Muscle layer of duodenum (tissue), 2 donors: ENCODE data around the gene SCFD2.
"Not testable (repeated sequence)": the region's sequence is repeated elsewhere in the genome, so short reads cannot be mapped to it uniquely, and the experiment has no call there.

Experiments
- H3K27ac ChIP-seq: one replicate; pipeline ENCODE4 v1.7.0; 2013; ENCODE audit warnings: mild to moderate bottlenecking, low read length
- H3K27me3 ChIP-seq: one replicate; pipeline ENCODE4 v1.7.0; 2013; ENCODE audit warnings: low read depth, mild to moderate bottlenecking, control low read depth, low read length
- H3K36me3 ChIP-seq, 2 donors: one replicate each; pipeline ENCODE4 v1.7.0; 2013; ENCODE audit warnings: low read length in 2 of 2, control low read depth in 1 of 2, mild to moderate bottlenecking in 1 of 2; ENCODE audit not compliant: insufficient read depth in 2 of 2, control insufficient read depth in 1 of 2
- H3K4me1 ChIP-seq, 2 donors: one replicate each; pipeline ENCODE4 v1.7.0; 2013; ENCODE audit warnings: low read length in 2 of 2, mild to moderate bottlenecking in 2 of 2, control low read depth in 1 of 2, moderate library complexity in 1 of 2; ENCODE audit not compliant: insufficient read depth in 2 of 2, control insufficient read depth in 1 of 2
- H3K4me3 ChIP-seq, 2 donors: one replicate each; pipeline ENCODE4 v1.7.0; 2013; ENCODE audit warnings: low read length in 2 of 2, low read depth in 1 of 2, mild to moderate bottlenecking in 1 of 2
- H3K9me3 ChIP-seq, 2 donors: one replicate each; pipeline ENCODE4 v1.7.0; 2013; ENCODE audit warnings: low read length in 2 of 2, control low read depth in 1 of 2, mild to moderate bottlenecking in 1 of 2; ENCODE audit not compliant: control insufficient read depth in 1 of 2
- donor health status: healthy.

The SCFD2 gene

DNA sequence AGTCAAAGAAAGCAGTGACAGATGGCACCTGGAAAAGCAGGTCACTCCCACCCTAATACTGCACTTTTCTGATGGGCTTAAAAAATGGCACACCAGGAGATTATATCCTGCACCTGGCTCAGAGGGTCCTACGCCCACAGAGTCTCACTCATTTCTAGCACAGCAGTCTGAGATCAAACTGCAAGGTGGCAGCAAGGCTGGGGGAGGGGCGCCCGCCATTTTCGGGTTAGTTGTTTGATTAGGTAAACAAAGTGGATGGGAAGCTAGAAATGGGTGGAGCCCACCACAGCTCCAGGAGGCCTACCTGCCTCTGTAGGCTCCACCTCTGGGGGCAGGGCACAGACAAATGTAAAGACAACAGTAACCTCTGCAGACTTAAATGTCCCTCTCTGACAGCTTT is 188.1 kb downstream of the SCFD2 start:
- not testable (repeated sequence) for H3K27me3 ChIP-seq, H3K36me3 ChIP-seq, H3K4me3 ChIP-seq, H3K27ac ChIP-seq, H3K9me3 ChIP-seq, H3K4me1 ChIP-seq

DNA sequence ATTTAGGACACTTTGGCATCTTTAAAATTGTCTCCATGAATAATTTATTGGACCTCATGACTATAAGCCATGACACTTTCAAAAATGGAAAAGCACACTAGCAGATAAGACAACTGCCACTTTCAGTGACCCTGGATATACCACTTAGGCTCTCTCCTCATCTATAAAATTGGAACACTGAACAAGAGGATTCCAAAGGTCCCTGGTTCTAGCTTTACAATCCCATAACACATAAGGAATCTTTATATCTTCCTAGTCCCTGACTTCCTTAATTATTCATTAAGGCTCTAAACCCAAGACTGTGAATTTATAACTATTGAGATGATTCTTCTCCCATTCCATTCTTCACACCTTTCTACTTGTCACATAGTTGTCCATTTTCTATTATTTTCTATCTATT is 190.2 kb downstream of the SCFD2 start:
- Histone ChIP-seq H3K36me3 (no peaks in the 10 kb centered on the region), H3K4me3 (no peak overlapping the region), H3K4me1 (no peaks in the 10 kb centered on the region), H3K27ac (no peak overlapping the region), H3K27me3 (no peaks in the 10 kb centered on the region), H3K9me3 (no peaks in the 10 kb centered on the region)

DNA sequence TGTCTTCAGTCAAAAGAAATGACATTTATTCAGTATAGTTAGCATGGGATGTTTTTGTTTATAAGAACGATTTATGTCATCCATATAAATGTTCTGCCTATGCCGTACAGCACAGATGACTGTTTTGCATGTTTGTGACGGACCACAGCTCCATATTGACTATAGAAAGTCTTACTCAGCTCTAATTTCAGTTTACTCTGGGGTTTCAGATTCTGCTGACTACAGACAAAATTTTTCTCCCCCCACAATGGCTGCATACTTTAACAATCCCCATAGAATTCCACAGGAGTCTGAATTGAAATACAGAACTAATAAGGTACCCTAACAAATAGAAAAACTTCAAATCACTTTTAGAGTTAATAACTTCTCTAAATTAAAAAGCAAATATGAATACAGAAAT is 191.0 kb downstream of the SCFD2 start:
- Histone ChIP-seq H3K4me3 (no peak overlapping the region), H3K9me3 (no peaks in the 10 kb centered on the region), H3K27me3 (no peaks in the 10 kb centered on the region), H3K27ac (no peak overlapping the region), H3K36me3 (no peaks in the 10 kb centered on the region), H3K4me1 (no peaks in the 10 kb centered on the region)

DNA sequence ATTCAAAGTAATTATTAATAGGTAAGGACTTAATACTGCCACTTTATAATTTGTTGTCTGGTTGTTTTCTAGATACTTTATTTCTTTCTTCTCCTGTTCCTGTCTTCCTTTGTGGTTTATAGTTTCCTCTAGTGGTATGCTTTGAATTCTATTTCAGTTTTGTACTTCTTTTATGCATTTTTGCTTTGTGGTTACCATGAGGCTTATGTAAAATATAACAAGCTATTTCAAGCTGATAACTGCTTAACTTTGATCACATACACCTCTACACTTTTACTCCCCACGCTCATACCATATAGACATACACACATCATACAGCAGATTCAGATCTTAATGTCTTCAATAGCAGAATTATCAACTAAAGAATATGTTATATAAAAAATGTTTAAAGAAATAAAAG is 192.3 kb downstream of the SCFD2 start:
- H3K27me3 ChIP-seq, result no peaks in the 10 kb centered on the region
- no peaks in the 10 kb centered on the region for H3K4me1 ChIP-seq
- no peak overlapping the region for H3K4me3 ChIP-seq
- H3K9me3 ChIP-seq, result no peaks in the 10 kb centered on the region
- H3K27ac ChIP-seq, result no peak overlapping the region
- no peaks in the 10 kb centered on the region for H3K36me3 ChIP-seq

DNA sequence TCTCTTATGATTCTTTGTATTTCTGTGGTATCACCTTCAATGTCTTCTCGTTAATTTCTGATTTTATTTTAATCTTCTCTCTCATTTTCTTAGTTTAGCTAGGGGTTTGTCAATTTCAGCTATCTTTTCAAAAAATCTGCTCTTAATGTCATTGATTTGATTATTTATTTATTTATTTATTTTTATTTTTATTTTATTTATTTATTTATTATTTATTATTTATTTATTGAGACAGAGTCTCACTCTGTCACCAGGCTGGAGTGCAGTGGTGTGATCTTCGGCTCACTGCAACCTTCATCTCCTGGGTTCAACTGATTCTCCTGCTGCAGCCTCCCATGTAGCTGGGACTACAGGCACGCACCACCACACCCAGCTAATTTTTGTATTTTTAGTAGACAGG is 194.1 kb downstream of the SCFD2 start:
- H3K4me3 ChIP-seq, result no peak overlapping the region
- H3K36me3 ChIP-seq, result no peaks in the 10 kb centered on the region
- H3K27ac ChIP-seq, result no peak overlapping the region
- H3K27me3 ChIP-seq, result no peaks in the 10 kb centered on the region
- H3K4me1 ChIP-seq, result no peaks in the 10 kb centered on the region
- no peaks in the 10 kb centered on the region for H3K9me3 ChIP-seq

DNA sequence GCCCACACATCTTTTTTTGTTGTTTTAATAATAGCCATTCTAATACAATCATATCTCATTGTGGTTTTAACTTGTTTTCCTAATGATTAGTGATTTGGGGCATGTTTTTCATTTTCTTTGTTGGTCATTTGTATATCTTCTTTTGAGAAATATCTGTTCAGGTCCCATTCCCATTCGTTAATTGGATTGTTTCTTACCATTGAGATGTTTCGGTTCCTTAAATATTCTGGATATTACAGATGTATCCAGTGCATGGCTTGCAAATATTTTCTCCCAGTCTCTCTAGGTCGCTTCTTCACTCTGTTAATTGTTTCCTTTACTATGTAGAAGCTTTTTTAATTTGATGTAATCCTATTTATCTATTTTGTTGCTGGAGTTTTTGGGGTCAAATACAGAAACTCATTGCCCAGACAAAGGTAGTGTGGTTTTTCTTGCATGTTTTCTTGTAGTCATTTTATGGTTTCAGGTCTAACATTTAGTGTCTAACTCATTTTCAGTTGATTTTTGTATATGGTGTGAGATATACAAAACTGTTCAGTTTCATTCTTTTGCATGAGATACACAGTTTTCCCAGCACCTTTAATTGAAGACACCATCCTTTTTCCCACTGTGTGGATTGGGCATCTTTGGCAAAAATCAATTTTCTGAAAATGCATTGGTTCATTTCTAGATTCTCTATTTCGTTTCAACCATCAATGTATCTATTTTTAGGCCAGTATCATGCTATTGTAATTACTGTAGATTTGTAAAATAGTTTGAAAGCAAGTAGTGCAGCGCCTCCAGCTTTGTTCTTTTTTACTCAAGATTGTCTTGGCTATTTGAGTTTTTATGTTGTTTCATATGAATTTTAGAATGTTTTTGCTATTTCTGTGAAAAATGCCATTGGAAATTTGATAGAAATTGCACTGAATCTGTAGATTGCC is 195.9 kb downstream of the SCFD2 start:
- Histone ChIP-seq H3K9me3 (no peaks in the 10 kb centered on the region), H3K36me3 (no peaks in the 10 kb centered on the region), H3K27ac (no peak overlapping the region), H3K4me3 (no peak overlapping the region), H3K27me3 (no peaks in the 10 kb centered on the region), H3K4me1 (no peaks in the 10 kb centered on the region)

DNA sequence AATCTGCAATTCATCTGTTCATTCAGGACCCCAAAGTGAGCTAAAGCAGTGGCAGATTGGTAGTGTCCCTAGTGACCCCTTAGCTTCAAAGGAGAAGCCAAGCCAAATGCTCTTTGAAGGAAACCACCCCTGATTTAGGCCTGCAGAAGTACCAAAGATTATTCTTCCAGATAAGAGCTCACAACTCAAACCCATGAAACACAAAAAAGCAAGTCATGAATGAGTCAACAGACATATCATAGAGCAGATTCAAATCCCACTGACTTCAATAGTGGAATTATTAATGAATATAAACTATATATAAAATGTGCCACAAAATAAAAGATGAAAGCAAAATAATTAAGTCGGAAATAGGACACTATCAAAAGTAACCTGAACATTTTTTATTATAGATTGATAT is 197.6 kb downstream of the SCFD2 start:
- Histone ChIP-seq H3K4me3 (no peak overlapping the region), H3K27me3 (no peaks in the 10 kb centered on the region), H3K9me3 (no peaks in the 10 kb centered on the region), H3K27ac (no peak overlapping the region), H3K36me3 (no peaks in the 10 kb centered on the region), H3K4me1 (no peaks in the 10 kb centered on the region)

DNA sequence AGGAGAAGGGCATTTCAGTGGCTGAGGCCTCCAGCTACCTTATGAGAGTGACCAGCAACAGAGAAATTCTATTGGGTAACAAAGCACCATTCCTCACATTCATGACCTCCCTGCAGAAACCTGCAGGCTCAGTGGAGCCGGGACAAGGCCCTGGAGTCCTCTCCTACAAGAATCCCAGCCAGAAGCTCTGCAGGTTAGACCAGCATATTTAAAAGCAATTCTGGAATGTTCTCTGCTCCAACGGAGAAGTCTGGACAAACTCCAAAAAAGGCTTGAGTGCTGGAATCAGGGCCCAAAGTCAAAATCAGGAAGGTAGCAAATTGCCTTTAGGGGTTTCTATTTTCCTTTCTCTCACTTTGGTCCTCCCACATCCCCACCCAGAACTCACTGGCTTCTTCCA is 202.9 kb downstream of the SCFD2 start:
- no peak overlapping the region for H3K27ac ChIP-seq

DNA sequence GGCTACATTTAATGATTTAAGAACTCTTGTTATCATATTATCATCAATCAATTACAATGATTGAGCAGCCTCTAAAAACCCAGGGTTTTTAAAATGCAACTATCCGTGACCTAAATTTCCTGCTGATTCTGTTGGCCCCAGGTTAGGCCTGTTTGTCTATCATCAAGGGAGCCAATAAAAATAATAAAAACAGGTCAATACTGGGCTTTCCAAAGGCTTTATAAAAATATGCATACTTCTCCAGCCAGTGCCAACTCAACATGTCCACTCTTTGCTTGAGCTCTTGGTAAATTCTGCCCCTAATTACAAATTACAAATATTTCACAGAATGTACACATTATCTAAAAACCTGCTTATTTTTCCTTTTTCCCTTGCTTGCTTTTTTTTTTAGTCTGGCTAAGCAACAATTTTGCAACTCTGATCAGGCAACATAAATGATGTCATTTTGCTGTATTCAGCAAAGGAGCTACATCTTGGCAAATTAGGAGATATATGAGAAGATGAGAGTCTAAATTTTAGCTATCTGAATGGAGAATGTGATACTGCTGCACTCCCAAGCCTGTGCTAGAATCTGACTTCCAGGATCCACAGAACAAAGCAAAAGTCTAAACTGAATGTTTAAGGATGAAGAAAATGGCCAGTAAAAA is 204.0 kb downstream of the SCFD2 start:
- Histone ChIP-seq H3K27ac (no peak overlapping the region), H3K4me1 (peaks cover 0 to 6% of the 10 kb centered on the region in 2 donors), H3K36me3 (no peaks in the 10 kb centered on the region), H3K4me3 (no peak overlapping the region), H3K27me3 (no peaks in the 10 kb centered on the region), H3K9me3 (no peaks in the 10 kb centered on the region)

More for the DNA sequence above, 202.9 kb downstream of the SCFD2 start:
- Histone ChIP-seq H3K4me1 (peaks cover 0 to 6% of the 10 kb centered on the region in 2 donors), H3K36me3 (no peaks in the 10 kb centered on the region), H3K9me3 (no peaks in the 10 kb centered on the region), H3K27me3 (no peaks in the 10 kb centered on the region), H3K4me3 (no peak overlapping the region)

DNA sequence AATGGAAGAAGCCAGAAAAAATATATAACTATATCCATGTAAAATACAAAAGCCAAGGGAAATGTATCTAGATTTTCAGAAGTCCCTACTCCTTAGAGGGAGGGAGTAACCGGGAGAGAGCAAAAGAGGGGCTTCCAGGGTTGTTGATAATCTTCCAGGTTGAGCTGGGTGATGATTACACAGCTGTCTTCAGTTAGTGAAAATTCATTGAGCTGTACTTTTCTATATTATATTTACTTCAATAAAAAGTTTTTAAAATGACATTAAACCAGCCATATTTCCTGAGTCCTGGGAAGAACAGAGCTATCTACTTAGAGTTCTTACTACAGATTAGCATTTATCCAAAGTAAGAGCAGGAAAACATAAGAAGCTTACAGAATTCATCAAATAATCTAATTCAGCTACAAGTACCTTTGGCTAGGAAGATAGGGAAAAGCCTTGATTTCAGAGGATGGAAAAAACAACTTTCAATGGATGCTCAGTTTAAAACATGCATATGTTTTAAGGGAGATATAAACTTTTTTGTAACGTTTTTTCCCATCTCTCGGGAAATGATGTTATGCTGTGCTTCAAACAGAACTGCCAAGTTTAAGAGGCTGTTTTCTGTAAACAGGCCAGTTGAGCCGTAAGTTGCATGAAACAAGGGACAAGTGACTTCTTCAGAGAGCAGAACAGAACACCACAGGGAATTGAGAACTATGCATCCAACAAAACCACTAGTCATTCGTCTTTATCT is 204.6 kb downstream of the SCFD2 start:
- H3K27ac ChIP-seq, result no peak overlapping the region
- no peaks in the 10 kb centered on the region for H3K9me3 ChIP-seq
- H3K36me3 ChIP-seq, result no peaks in the 10 kb centered on the region
- H3K27me3 ChIP-seq, result no peaks in the 10 kb centered on the region
- peaks cover 0 to 6% of the 10 kb centered on the region in 2 donors for H3K4me1 ChIP-seq
- H3K4me3 ChIP-seq, result no peak overlapping the region

DNA sequence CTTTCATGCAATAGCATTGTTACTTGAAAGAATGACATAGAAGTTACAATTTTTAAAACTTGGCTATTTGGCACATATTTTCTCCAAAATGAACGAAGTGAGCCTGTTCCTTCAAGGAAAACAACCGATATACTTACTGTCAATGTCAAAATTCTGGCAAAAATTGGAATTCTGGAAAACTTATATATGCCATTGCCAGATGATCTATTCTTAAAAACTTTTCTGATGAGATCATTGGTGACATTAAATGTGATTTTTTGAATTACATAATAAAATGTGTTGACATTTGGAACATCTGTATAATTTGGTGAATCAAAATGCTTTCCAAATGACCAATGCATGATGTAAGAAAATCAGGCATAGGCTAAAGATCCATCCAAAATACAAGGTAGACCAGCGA is 209.0 kb downstream of the SCFD2 start:
- no peak overlapping the region for H3K4me3 ChIP-seq
- H3K4me1 ChIP-seq, result peaks cover 0 to 4% of the 10 kb centered on the region in 2 donors

More for the DNA sequence above, 209.0 kb downstream of the SCFD2 start:
- H3K27me3 ChIP-seq, result no peaks in the 10 kb centered on the region
- peaks cover 0 to 4% of the 10 kb centered on the region in 2 donors for H3K36me3 ChIP-seq
- no peaks in the 10 kb centered on the region for H3K9me3 ChIP-seq
- H3K27ac ChIP-seq, result no peak overlapping the region
